ENCODE data around the gene CHRNA10. TPM values are rescaled to one million over a fixed set of nuclear protein-coding genes. Genes with fewer than 3 reads are reported as not detected.

CHRNA10 gene
- total and polyA plus RNA-seq, 10 of the 15 experiments (the other 5 are each of a cell fraction or from before 2014, with no cell fraction given): 0.14 to 1.5 (median 0.57) TPM

- ChIA-PET CTCF (no interaction called here), POLR2A (no interaction called here), RAD21 (ENCODE audit: unreplicated experiment) (no interaction called here), SMC1A (ENCODE audit: uncharacterized antibody, unreplicated experiment) (no interaction called here)
- no peak overlapping the region for H3K27ac ChIP-seq (ENCODE audit: control insufficient read depth, insufficient read depth)
- in situ Hi-C loops (cut with MboI) (no loop called here), intact Hi-C loops (cut with micrococcal nuclease; ENCODE audit: unreplicated experiment) (no loop called here)
- H3K4me2 ChIP-seq (ENCODE audit: control insufficient read depth, insufficient read depth): no peak overlapping the region
- BruUV-seq (replicated peaks): no TSS peak
- no peak overlapping the region for H3K9ac ChIP-seq (ENCODE audit: control insufficient read depth, insufficient read depth, low read length)
- H4K20me1 ChIP-seq (ENCODE audit: control insufficient read depth, insufficient read depth): no peaks in the 10 kb centered on the region
- WGBS (ENCODE audit: insufficient coverage, insufficient replicate concordance, low lambda C conversion rate, missing lambda C conversion rate): 94% methylated on average over 1 of the region's 1 CpG
- H3K79me2 ChIP-seq (ENCODE audit: control insufficient read depth, insufficient read depth, low read length): no peaks in the 10 kb centered on the region
- H3K4me1 ChIP-seq (ENCODE audit: control insufficient read depth, insufficient read depth, low read length): no peaks in the 10 kb centered on the region
- TF ChIP-seq ASH2L (IDR thresholded peaks at IDR 0.05; ENCODE audit: borderline replicate concordance, low read depth): no peak
- no peak for TF ChIP-seq SMAD5 (IDR thresholded peaks at IDR 0.05; ENCODE audit: low read depth)
- TF ChIP-seq SUPT20H (IDR thresholded peaks at IDR 0.05; ENCODE audit: borderline replicate concordance, control insufficient read depth, low read depth, low read length): no peak
- TF ChIP-seq ZNF207 (IDR thresholded peaks at IDR 0.05; ENCODE audit: borderline replicate concordance): no peak
- no peak for TF ChIP-seq MTA3 (IDR thresholded peaks at IDR 0.05; ENCODE audit: borderline replicate concordance, low read length)
- TF ChIP-seq NR2C1 (IDR thresholded peaks at IDR 0.05): no peak
- TF ChIP-seq RELA (IDR thresholded peaks at IDR 0.05; ENCODE audit: borderline replicate concordance, partially characterized antibody): no peak
- TF ChIP-seq EED (IDR thresholded peaks at IDR 0.05; ENCODE audit: low read depth): no peak
- TF ChIP-seq JUND (IDR thresholded peaks at IDR 0.05; ENCODE audit: low read depth, low read length): no peak
- no peak for TF ChIP-seq CTCF (IDR thresholded peaks at IDR 0.05 in 2 of 3, conservative IDR thresholded peaks at IDR 0.05 in 1 of 3; ENCODE audit: control insufficient read depth in 2 of 3, extremely low read depth in 1 of 3, insufficient read depth in 1 of 3, low read depth in 3 of 3, low read length in 3 of 3)
- TF ChIP-seq RELB (IDR thresholded peaks at IDR 0.05; ENCODE audit: low read depth): no peak
- TF ChIP-seq CREM (IDR thresholded peaks at IDR 0.05; ENCODE audit: low read depth): no peak
- TF ChIP-seq KLF5 (IDR thresholded peaks at IDR 0.05; ENCODE audit: partially characterized antibody): no peak
- DNase-seq (ENCODE audit: low read depth, low spot score): no peak
- no peaks in the 10 kb centered on the region for H3K27me3 ChIP-seq (replicated peaks in 1 of 2; ENCODE audit: control insufficient read depth in 2 of 2, insufficient read depth in 2 of 2, low read length in 1 of 2)
- ATAC-seq: no peak
- H3K9me3 ChIP-seq (replicated peaks; ENCODE audit: control insufficient read depth, insufficient read depth, low read length): no peaks in the 10 kb centered on the region
- no peak overlapping the region for H3K4me3 ChIP-seq
- no peak overlapping the region for H2AFZ ChIP-seq (ENCODE audit: control insufficient read depth, low read depth, low read length)
- H3K36me3 ChIP-seq (ENCODE audit: control insufficient read depth in 2 of 2, insufficient read depth in 2 of 2, low read length in 1 of 2): peaks cover 19 to 42% of the 10 kb centered on the region in 2 experiments
- no peak for FAIRE-seq
Measured at GRCh38 chr11:3674189-3674588, 3.0 kb upstream of the CHRNA10 start.

Measured in GM12878 (cell line).